GM12875 (cell line): Measurements from ENCODE around the gene COMT.
A peak's percentile ranks its signal among the peaks of the same experiment; 100 is the strongest.

Experiments
- H3K4me3 ChIP-seq: one replicate; pipeline ENCODE4 v1.5.1; 2011; ENCODE audit warnings: low read depth, low read length, control low read depth
- CTCF ChIP-seq: IDR thresholded peaks from 2 replicates; pipeline ENCODE4 v1.5.1; 2011; ENCODE audit warnings: low read depth, mild to moderate bottlenecking, control low read depth, inconsistent platforms, low read length, moderate library complexity, borderline replicate concordance; ENCODE audit not compliant: insufficient read depth

COMT gene

GRCh38 chr22:19941365-19942082 is at the start of gene COMT, which contains the start of gene TXNRD2:
COMT (plus strand) TSS chr22:19941772; CDS start chr22:19962527, 20,755 bp downstream.
TXNRD2 (minus strand) TSS chr22:19941818; CDS start chr22:19941803, 15 bp downstream.
- no peak for TF ChIP-seq CTCF
- H3K4me3 ChIP-seq = peak within 1 kb of the TSS; percentile 89

GRCh38 chr22:19892257-19892879 is 49.2 kb upstream of the COMT start:
- TF ChIP-seq CTCF = no peak
- H3K4me3 ChIP-seq = no peak overlapping the region

- H3K4me3 ChIP-seq = no peak overlapping the region
- TF ChIP-seq CTCF = no peak
Observed at GRCh38 chr22:19892925-19893324, 48.6 kb upstream of the COMT start.

GRCh38 chr22:19893363-19893762 is 48.2 kb upstream of the COMT start:
- no peak overlapping the region for H3K4me3 ChIP-seq
- no peak for TF ChIP-seq CTCF

GRCh38 chr22:19895160-19895849 is 46.3 kb upstream of the COMT start:
- TF ChIP-seq CTCF = no peak
- no peak overlapping the region for H3K4me3 ChIP-seq

GRCh38 chr22:19896665-19897355 is 44.8 kb upstream of the COMT start:
- H3K4me3 ChIP-seq = no peak overlapping the region
- TF ChIP-seq CTCF = no peak
